Panc1 (cell line): Measurements from ENCODE around the gene PHC3.

Experiments
- POLR2AphosphoS5 ChIP-seq: IDR thresholded peaks from 2 replicates; pipeline ENCODE4 v1.6.1; 2012; ENCODE audit warnings: mild to moderate bottlenecking, low read depth, low read length, moderate library complexity
- SIN3A ChIP-seq: IDR thresholded peaks from 2 replicates; pipeline ENCODE4 v1.6.1; 2012; ENCODE audit warnings: low read depth, mild to moderate bottlenecking, low read length, moderate library complexity, borderline replicate concordance; ENCODE audit not compliant: insufficient read depth
- TCF7L2 ChIP-seq: IDR thresholded peaks from 2 replicates; pipeline ENCODE4 v1.6.1; 2011; ENCODE audit warnings: mild to moderate bottlenecking, low read depth, low read length, inconsistent platforms
- TF ChIP-seq, protein P1 (sequence below): fragments of 450-650 bp; IDR thresholded peaks from 2 replicates; pipeline ENCODE4 v1.5.1; 2017; ENCODE audit warnings: mild to moderate bottlenecking

DNA sequence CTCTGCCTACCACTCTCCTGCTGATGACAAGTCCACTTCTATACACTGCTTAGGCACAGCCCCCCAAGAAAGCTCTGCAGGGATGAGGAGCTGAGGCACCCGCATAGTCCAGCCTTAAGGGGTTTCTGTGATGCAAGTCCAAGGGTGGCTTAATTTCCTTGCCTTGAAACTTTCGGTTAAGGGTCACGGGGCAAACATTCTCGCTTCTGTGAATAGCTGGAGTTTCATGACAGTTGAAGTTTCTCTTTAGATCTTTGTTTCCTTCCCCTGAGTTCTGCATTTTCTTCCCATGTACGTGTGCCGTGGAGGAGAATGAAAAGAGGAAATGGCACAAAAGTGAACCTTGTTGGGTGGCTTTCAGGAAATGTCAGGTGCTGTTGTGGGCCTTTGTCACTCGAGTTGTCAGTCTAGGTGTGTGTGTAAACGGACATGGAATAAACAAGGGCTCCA is 136.7 kb downstream of the PHC3 start:
- TF ChIP-seq POLR2AphosphoS5 (no peak), SIN3A (no peak), TCF7L2 (no peak)
- TF ChIP-seq, protein P1, sequence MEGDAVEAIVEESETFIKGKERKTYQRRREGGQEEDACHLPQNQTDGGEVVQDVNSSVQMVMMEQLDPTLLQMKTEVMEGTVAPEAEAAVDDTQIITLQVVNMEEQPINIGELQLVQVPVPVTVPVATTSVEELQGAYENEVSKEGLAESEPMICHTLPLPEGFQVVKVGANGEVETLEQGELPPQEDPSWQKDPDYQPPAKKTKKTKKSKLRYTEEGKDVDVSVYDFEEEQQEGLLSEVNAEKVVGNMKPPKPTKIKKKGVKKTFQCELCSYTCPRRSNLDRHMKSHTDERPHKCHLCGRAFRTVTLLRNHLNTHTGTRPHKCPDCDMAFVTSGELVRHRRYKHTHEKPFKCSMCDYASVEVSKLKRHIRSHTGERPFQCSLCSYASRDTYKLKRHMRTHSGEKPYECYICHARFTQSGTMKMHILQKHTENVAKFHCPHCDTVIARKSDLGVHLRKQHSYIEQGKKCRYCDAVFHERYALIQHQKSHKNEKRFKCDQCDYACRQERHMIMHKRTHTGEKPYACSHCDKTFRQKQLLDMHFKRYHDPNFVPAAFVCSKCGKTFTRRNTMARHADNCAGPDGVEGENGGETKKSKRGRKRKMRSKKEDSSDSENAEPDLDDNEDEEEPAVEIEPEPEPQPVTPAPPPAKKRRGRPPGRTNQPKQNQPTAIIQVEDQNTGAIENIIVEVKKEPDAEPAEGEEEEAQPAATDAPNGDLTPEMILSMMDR = no peak
